Activated CD8-positive, alpha-beta memory T cell treated with anti-CD3 and anti-CD28 coated beads, Interleukin-2, amount 10 ng/mL, durations not matched to agents 7 days and 5 days (primary cell): Measurements from ENCODE around the gene PLAC8. TPM values are rescaled to one million over a fixed set of nuclear protein-coding genes. Genes with fewer than 3 reads are reported as not detected.
A peak's percentile ranks its signal among the peaks of the same experiment; 100 is the strongest.
"Not testable (repeated sequence)": the region's sequence is repeated elsewhere in the genome, so short reads cannot be mapped to it uniquely, and the experiment has no call there.

Experiments used
- ATAC-seq: fragments of 150-1000 bp; cut with Tn5 transposase; one replicate; pipeline ENCODE4 v1.10.0; 2021; ENCODE audit warnings: moderate library complexity
- CTCF ChIA-PET: fragments of 350-600 bp; sonication (Branson Sonifier 250); formaldehyde crosslinking; loops from one replicate; lab custom pipeline; 2021; ENCODE audit warnings: antibody characterized with exemption; lab: Charles Lee
- DNase-seq: peaks from one replicate; pipeline ENCODE4 v3.0.0-alpha.2; 2020
- H3K27ac Mint-ChIP-seq: one replicate; pipeline ENCODE4 v1.8.0; 2021; ENCODE audit warnings: mild to moderate bottlenecking, mixed read lengths
- H3K27me3 Mint-ChIP-seq: one replicate; pipeline ENCODE4 v1.8.0; 2021; ENCODE audit warnings: mixed read lengths
- H3K36me3 Mint-ChIP-seq: one replicate; pipeline ENCODE4 v1.8.0; 2021; ENCODE audit warnings: mild to moderate bottlenecking, mixed read lengths
- H3K4me1 Mint-ChIP-seq: one replicate; pipeline ENCODE4 v1.8.0; 2021; ENCODE audit warnings: mixed read lengths
- H3K4me3 Mint-ChIP-seq: one replicate; pipeline ENCODE4 v1.8.0; 2021; ENCODE audit warnings: mild to moderate bottlenecking, moderate library complexity, mixed read lengths
- H3K9me3 Mint-ChIP-seq: one replicate; pipeline ENCODE4 v1.8.0; 2022; ENCODE audit warnings: low read depth, mixed read lengths
- total RNA-seq, 2 experiments: library from RNA; stranded (reverse); gene quantifications; one replicate each; pipeline ENCODE4 v1.2.3, GENCODE V29; 2021

Gene PLAC8
- total RNA-seq, 2 experiments from 2014 or later, result 23.3 to 44.2 TPM

DNA sequence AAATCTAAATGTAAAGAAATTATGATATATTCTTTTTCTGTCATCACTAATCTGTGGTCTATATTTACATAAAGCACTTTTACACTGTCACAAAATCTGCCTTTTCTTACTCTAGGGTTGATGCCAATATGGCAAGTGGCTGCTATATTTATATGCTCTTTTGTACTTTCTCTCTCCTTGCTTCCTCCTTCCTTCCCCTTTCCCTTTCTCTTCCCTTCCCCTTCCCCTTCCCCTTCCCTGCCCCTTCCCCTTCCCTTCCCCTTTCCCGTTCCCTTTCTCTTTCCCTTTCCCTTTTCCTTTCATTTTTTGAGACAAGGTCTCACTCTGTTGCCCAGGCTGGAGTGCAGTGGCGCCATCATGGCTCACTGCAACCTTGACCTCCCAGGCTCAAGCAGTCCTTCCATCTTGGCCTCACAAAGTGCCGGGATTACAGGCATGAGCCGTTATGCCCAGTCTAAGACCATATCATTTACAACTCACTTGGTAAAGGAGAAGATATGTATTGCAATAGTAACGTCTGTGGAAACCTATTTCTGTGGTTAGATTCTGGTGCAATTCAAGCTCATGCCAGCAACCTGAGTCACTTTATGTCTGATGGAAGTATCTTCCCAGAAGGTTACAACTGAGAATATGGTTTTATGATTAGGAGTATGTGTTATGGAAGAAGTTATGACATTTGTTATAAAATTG is 13.9 kb upstream of the PLAC8 start:
- no peak for DNase-seq
- CTCF ChIA-PET, result interaction anchor here (0.6 kb wide), 1 partner anchor 124 kb away, joined by 3 read pairs; no protein-coding TSS in a partner anchor
- peaks cover 2% of the 10 kb centered on the region for H3K27me3 Mint-ChIP-seq
- H3K4me1 Mint-ChIP-seq, result peaks cover 14% of the 10 kb centered on the region
- no peak overlapping the region for H3K4me3 Mint-ChIP-seq
- no peak overlapping the region for H3K27ac Mint-ChIP-seq
- ATAC-seq, result no peak
- H3K9me3 Mint-ChIP-seq, result peaks cover under 1% of the 10 kb centered on the region
- peaks cover 4% of the 10 kb centered on the region for H3K36me3 Mint-ChIP-seq

DNA sequence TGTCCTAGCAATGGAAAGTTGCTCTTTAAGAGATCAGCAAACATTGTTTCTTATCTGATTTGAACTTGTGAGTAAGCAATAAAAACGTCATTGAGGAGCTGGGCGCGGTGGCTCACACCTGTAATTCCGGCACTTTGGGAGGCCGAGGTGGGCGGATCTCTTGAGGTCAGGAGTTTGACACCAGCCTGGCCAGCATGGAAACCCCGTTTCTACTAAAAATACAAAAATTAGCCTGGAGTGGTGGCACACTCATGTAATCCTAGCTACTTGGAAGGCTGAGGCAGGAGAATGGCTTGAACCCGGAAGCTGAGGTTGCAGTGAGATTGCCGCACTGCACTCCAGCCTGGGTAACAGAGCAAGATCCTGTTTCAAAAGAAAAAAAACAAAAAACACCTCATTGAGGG is 11.2 kb upstream of the PLAC8 start:
- no peaks in the 10 kb centered on the region for H3K36me3 Mint-ChIP-seq
- DNase-seq, result peak; percentile 69
- peak overlapping the region; percentile 74 for H3K27ac Mint-ChIP-seq
- CTCF ChIA-PET, result interaction anchor here (0.7 to 1.9 kb wide), 5 partner anchors 10 to 148 kb away, joined by 3 to 12 read pairs (median 3); no protein-coding TSS in a partner anchor
- peak overlapping the region; percentile 55 for H3K4me3 Mint-ChIP-seq
- H3K27me3 Mint-ChIP-seq, result peaks cover 4% of the 10 kb centered on the region
- peak; percentile 84 for ATAC-seq
- H3K4me1 Mint-ChIP-seq, result peaks cover 14% of the 10 kb centered on the region
- no peaks in the 10 kb centered on the region for H3K9me3 Mint-ChIP-seq

DNA sequence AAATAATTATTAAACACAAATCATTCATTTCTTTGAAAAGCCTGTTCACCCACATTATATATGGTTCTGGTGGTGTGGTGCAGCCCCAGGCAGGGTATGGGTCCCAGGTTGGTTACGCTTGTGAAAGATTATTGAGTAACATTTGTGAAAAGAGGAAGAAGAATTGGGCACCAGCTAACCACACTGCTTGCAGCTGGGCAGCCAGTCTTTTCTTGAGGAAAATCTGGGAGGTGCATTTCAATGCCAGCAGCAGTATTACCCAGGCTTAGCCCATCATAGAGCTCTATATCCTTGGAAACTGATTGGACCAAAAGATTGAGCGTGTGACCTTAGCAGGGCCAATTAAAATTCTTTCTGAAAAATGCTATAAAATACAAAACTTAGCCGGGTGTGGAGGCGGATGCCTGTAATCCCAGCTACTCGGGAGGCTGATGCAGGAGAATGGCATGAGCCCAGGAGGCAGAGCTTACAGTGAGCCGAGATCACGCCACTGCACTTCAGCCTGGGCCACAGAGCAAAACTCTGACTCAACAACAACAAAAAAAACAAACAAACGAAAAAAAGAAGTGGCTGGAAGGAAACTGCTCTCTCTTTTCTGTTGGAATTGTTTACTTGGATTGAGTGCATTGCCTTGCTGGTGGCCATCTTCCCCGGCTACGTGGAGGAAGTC is 9.7 kb upstream of the PLAC8 start:
- Mint-ChIP-seq H3K36me3 (no peaks in the 10 kb centered on the region), H3K4me3 (no peak overlapping the region), H3K9me3 (no peaks in the 10 kb centered on the region), H3K4me1 (peaks cover 15% of the 10 kb centered on the region), H3K27me3 (peaks cover 4% of the 10 kb centered on the region), H3K27ac (no peak overlapping the region)
- CTCF ChIA-PET, result interaction anchor here (1.3 kb wide), 1 partner anchor 14 kb away, joined by 3 read pairs; no protein-coding TSS in a partner anchor
- no peak for DNase-seq
- ATAC-seq, result no peak

DNA sequence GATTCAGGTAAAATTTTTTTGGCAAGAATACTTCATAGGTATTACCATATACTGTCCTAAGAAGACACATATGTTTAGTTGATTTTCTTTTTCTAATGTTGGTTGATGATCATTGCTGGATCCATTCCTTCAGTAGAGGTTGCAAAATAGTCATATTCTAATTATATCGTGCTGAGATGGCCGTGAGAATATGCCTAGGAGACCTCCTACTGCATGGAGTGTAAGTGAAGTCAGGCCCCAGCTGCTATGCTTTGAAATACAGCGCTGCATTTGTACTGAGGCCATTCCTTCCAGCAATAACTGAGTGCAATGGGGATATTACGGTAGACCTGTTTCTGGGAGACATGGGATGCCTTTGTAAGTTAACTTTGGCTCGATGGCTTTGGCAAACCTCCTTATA is 6.7 kb upstream of the PLAC8 start:
- no peaks in the 10 kb centered on the region for H3K36me3 Mint-ChIP-seq
- H3K27ac Mint-ChIP-seq, result no peak overlapping the region
- H3K4me3 Mint-ChIP-seq, result no peak overlapping the region
- ATAC-seq (no peak), DNase-seq (no peak)
- H3K4me1 Mint-ChIP-seq, result peaks cover 13% of the 10 kb centered on the region
- no peaks in the 10 kb centered on the region for H3K9me3 Mint-ChIP-seq
- H3K27me3 Mint-ChIP-seq, result peaks cover 9% of the 10 kb centered on the region
- CTCF ChIA-PET, result interaction anchor here (0.6 to 1.3 kb wide), 3 partner anchors 9 to 155 kb away, joined by 3 to 4 read pairs (median 3); no protein-coding TSS in a partner anchor

DNA sequence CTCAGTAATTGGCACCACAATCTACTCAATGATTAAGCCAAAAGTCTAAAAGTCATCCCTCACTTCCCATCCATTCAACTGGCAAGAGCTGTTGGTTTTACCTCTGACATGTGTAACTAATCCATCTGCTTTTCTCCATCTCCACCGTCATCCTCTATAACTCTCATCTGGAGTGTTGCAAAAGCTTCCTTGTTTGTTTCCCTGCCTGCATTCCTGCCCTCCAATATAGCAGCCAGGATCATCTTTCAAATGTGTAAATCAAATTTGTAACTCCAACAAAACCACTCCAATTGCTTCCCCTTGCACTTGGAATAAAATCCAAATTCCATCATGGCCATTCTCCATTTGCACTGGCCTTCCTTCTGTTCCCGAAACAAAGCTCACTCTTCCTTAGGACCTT is 4.3 kb upstream of the PLAC8 start:
- CTCF ChIA-PET, result interaction anchor here (1.2 kb wide), 1 partner anchor 11 kb away, joined by 3 read pairs; no protein-coding TSS in a partner anchor
- Mint-ChIP-seq H3K36me3 (peaks cover 3% of the 10 kb centered on the region), H3K27ac (no peak overlapping the region), H3K4me3 (no peak overlapping the region), H3K27me3 (peaks cover 9% of the 10 kb centered on the region), H3K9me3 (no peaks in the 10 kb centered on the region), H3K4me1 (peaks cover 21% of the 10 kb centered on the region)
- ATAC-seq (no peak), DNase-seq (no peak)

DNA sequence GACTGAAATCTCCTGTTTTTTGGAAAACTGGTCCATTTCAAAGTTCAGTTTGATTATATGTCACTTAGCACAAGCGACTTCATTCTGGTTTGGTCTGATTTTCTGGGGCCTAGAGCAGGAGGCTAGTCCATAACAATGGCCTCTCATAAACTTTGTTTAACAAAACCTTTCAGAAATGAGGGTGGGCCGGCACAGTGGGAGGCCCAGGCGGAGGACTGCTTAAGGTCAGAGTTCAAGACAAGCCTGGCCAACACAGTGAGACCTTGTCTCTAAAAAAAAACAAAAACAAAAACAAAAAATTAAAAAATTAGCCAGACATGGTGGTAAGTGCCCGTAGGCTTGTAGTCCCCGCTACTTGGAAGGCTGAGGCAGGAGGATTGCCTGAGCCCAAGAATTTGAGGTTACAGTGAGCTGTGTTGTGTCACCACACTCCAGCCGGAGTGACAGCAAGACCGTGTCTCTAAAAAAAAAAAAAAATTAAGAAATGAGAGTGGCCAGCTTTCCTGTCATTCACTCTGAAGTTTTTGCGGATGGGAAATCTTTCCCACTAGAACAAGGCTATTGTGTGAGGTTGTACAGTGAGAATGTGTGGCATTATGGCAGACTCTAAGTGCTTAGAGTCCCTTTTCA is 1.2 kb upstream of the PLAC8 start:
- Mint-ChIP-seq H3K27ac (no peak overlapping the region), H3K27me3 (peaks cover 5% of the 10 kb centered on the region), H3K9me3 (no peaks in the 10 kb centered on the region), H3K4me1 (peaks cover 44% of the 10 kb centered on the region), H3K36me3 (peaks cover 11% of the 10 kb centered on the region), H3K4me3 (no peak overlapping the region)
- CTCF ChIA-PET, result interaction anchor here (0.8 to 3.0 kb wide), 5 partner anchors 10 to 167 kb away, joined by 3 to 20 read pairs (median 3); no protein-coding TSS in a partner anchor
- no peak for ATAC-seq
- no peak for DNase-seq

DNA sequence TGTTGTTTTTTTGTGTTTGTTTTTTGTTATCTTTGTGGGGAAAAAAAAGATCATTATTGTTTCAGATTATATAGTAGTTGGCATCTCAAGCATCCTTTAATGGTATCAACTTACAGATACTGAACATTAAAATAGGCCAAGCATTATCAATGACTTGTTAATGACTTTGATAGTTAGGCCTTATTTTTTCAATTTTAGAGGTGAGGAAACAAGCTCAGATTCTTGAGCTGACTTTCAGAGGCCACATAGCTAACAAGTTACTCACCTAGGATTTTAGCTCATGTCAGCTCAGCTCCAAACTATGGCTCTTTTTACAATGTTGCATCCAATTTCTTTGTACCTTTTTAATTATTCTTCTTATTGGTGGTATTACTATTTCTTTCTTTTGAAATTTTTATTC is 471 bp upstream of the PLAC8 start:
- no peaks in the 10 kb centered on the region for H3K9me3 Mint-ChIP-seq
- H3K27ac Mint-ChIP-seq, result peak overlapping the region; percentile 85
- ATAC-seq (no peak), DNase-seq (no peak)
- H3K36me3 Mint-ChIP-seq, result peaks cover 11% of the 10 kb centered on the region
- H3K4me1 Mint-ChIP-seq, result peaks cover 51% of the 10 kb centered on the region
- H3K27me3 Mint-ChIP-seq, result peaks cover 5% of the 10 kb centered on the region
- CTCF ChIA-PET, result interaction anchor here (0.8 to 3.1 kb wide), 9 partner anchors 11 to 167 kb away, joined by 3 to 20 read pairs (median 3); no protein-coding TSS in a partner anchor
- H3K4me3 Mint-ChIP-seq, result peak overlapping the region; percentile 81

DNA sequence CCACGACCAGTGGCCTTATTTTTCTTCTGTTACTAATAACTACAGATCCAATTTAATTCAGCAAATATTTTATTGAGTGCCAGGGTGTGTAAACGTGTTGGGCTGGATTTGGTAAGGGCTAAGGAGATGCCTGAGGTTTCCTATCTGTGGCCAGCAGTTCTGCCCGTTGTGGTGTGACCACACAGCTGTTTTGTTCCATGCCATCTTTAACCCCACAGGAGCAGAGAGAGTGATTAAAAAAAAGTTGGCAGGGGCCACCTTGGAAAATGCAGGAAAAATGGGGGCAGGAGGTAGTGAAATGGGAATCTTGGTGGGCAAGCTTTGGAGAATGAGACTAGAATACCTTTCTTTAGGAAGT is 1.1 kb downstream of the PLAC8 start:
- H3K27me3 Mint-ChIP-seq, result no peaks in the 10 kb centered on the region
- peaks cover 57% of the 10 kb centered on the region for H3K4me1 Mint-ChIP-seq
- peak overlapping the region; percentile 92 for H3K27ac Mint-ChIP-seq
- peak overlapping the region; percentile 81 for H3K4me3 Mint-ChIP-seq
- CTCF ChIA-PET, result interaction anchor here (0.7 to 3.1 kb wide), 10 partner anchors 30 to 171 kb away, joined by 3 to 20 read pairs (median 8); partner anchors contain the start of gene COQ2
- ATAC-seq (no peak), DNase-seq (peak; percentile 55)
- peaks cover 16% of the 10 kb centered on the region for H3K36me3 Mint-ChIP-seq
- no peaks in the 10 kb centered on the region for H3K9me3 Mint-ChIP-seq

DNA sequence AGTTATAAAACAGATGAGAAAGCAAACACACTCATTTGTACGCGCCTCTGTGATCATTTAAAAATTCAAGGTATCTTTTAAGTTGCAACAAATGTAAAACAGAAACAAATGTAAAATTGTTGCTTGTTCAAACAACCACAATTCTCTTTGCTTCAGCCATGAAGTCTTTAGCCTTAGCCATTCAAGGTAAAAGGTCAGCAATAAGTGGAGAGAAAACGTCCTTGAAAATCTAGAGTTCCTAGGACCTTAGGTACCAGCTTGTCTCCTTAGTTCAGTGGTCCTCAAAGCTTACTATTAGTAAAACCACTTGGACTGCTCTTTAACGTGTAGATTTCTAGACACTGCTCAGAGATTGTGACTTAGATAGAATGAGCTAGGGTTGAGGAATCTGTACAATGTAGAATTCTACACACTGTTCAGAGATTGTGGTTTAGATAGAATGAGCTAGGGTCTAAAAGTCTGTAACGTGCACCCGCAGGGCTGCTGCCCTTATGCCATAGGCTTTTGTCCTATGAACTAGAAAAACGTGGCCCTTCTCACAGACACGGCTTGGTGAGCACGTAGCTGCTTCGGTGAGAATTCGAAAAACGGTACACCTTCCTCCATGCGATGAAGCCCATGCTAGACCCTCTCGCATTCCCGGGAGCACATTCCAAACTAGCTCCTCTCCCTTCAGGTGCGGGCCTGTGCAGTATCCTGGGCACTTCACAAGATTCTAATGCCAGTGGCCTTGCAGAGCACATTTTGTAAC is 1.7 kb downstream of the PLAC8 start:
- Mint-ChIP-seq H3K9me3 (no peaks in the 10 kb centered on the region), H3K4me3 (peak overlapping the region; percentile 81), H3K27me3 (no peaks in the 10 kb centered on the region), H3K36me3 (peaks cover 16% of the 10 kb centered on the region), H3K27ac (peak overlapping the region; percentile 92), H3K4me1 (peaks cover 61% of the 10 kb centered on the region)
- ATAC-seq (peak; percentile 12), DNase-seq (peak; percentile 64)
- CTCF ChIA-PET, result interaction anchor here (0.7 to 3.1 kb wide), 12 partner anchors 8 to 172 kb away, joined by 3 to 20 read pairs (median 4); partner anchors contain the start of gene COQ2

DNA sequence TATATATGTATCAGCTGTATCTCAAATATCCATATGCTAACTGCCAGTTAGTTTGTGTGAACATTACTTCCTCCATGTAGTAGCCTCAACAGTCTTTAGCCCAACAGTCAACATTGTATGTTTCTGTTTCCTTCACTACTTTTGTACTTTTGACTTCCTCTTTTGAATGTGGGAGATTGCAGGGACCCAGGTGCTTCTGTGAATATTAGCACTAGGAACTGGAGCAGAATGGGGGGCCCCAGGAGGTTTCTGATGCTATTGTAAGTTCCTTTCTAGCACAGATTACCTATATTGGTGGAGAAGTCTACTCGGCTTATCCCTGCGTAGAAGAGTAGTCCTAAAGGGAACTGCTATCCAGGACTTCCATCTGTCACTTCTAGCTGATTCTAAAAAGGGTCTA is 2.3 kb downstream of the PLAC8 start:
- H3K36me3 Mint-ChIP-seq, result peaks cover 16% of the 10 kb centered on the region
- no peaks in the 10 kb centered on the region for H3K27me3 Mint-ChIP-seq
- H3K4me1 Mint-ChIP-seq, result peaks cover 64% of the 10 kb centered on the region
- CTCF ChIA-PET, result interaction anchor here (0.7 to 5.7 kb wide), 12 partner anchors 9 to 169 kb away, joined by 3 to 27 read pairs (median 12); no protein-coding TSS in a partner anchor
- peak overlapping the region; percentile 81 for H3K4me3 Mint-ChIP-seq
- H3K9me3 Mint-ChIP-seq, result no peaks in the 10 kb centered on the region
- H3K27ac Mint-ChIP-seq, result peak overlapping the region; percentile 92
- no peak for ATAC-seq
- DNase-seq, result peak; percentile 47

DNA sequence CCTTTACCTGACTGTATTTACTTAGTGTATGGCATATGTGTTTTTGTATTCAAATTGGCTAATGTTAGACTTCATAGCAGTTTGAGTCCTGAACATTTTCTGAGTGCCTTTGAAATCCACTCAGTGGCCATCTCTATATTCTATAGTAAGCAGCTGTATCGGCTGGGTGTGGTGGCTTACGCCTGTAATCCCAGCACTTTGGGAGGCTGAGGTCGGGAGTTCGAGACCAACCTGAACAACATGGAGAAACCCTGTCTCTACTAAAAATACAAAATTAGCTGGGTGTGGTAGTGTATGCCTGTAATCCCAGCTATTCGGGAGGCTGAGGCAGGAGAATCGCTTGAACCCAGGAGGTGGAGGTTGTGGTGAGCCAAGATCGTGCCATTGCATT is 2.8 kb downstream of the PLAC8 start:
- not testable (repeated sequence) for H3K9me3 Mint-ChIP-seq, DNase-seq, H3K27me3 Mint-ChIP-seq, ATAC-seq
- Mint-ChIP-seq H3K36me3 (peaks cover 16% of the 10 kb centered on the region), H3K4me1 (peaks cover 64% of the 10 kb centered on the region), H3K4me3 (peak overlapping the region; percentile 81), H3K27ac (peak overlapping the region; percentile 86)
- CTCF ChIA-PET, result interaction anchor here (1.0 to 5.7 kb wide), 7 partner anchors 9 to 169 kb away, joined by 3 to 27 read pairs (median 15); no protein-coding TSS in a partner anchor

DNA sequence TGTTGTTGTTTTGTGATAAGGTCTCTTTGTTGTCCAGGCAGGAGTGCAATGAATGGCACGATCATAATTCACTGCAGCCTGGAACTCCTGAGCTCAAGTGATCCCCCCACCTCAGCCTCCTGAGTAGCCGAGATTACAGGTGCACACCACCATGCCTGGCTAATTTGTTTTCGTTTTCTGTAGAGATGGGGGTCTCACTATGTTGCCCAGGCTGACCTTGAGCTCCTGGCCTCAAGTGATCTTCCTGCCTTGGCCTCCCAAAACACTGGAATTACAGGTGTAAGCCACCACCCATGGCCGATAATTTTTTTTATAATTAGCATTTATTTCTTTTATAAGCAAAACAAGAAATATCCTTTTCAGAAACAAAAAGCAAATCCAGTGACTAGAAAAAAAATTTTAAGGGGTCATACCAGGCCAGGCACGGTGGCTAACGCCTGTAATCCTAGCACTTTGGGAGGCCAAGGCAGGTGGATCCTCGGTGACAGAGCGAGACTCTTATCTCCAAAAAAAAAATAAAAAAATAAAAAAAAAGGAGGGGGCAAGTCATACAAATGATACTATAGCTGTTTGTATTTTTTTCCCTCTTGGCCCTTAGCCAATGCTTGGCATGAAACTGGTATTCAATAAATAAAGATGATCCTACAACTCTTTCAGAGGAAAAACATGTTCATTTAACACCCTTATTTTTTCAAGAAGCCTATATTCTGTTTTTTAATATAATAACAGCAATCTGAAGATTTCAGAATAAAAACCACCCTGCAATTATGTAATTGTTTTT is 3.4 kb downstream of the PLAC8 start:
- peaks cover 22% of the 10 kb centered on the region for H3K36me3 Mint-ChIP-seq
- peak overlapping the region; percentile 81 for H3K4me3 Mint-ChIP-seq
- no peaks in the 10 kb centered on the region for H3K27me3 Mint-ChIP-seq
- peak overlapping the region; percentile 92 for H3K27ac Mint-ChIP-seq
- peaks cover 64% of the 10 kb centered on the region for H3K4me1 Mint-ChIP-seq
- CTCF ChIA-PET, result interaction anchor here (1.0 to 5.7 kb wide), 18 partner anchors 10 to 173 kb away, joined by 3 to 27 read pairs (median 8); partner anchors contain the start of gene COQ2
- H3K9me3 Mint-ChIP-seq, result no peaks in the 10 kb centered on the region
- ATAC-seq (no peak), DNase-seq (no peak)
